Measurements from ENCODE around the gene CDKN2B-AS1.

CDKN2B-AS1 gene

GRCh38 chr9:22165144-22165543, 170.6 kb downstream of the CDKN2B-AS1 start:
- TF ChIP-seq CTCF (IDR thresholded peaks at IDR 0.05; ENCODE audit: insufficient read depth, low read length, poor library complexity, severe bottlenecking) (no peak), EZH2phosphoT487 (conservative IDR thresholded peaks at IDR 0.05; ENCODE audit: low read length) (no peak)
- H3K4me2 ChIP-seq (ENCODE audit: low read depth, low read length, poor library complexity, severe bottlenecking), result no peak overlapping the region
- no peaks in the 10 kb centered on the region for H3K9me3 ChIP-seq (ENCODE audit: insufficient read depth, low read length)
- no peaks in the 10 kb centered on the region for H3K27me3 ChIP-seq (ENCODE audit: low read length)
- H3K9me2 ChIP-seq (replicated peaks; ENCODE audit: insufficient read depth, low read length), result no peaks in the 10 kb centered on the region
- no peak overlapping the region for H3K9ac ChIP-seq (ENCODE audit: low read length)
- H4K20me1 ChIP-seq (ENCODE audit: low read depth, low read length), result no peaks in the 10 kb centered on the region
- no peaks in the 10 kb centered on the region for H3F3A ChIP-seq (ENCODE audit: insufficient read depth)
- no peak overlapping the region for H2AFZ ChIP-seq (ENCODE audit: low read depth, low read length, severe bottlenecking)
- H3K27ac ChIP-seq (ENCODE audit: low read depth, low read length), result no peak overlapping the region
- H3K36me3 ChIP-seq (ENCODE audit: low read length), result no peaks in the 10 kb centered on the region
- no peak overlapping the region for H3K4me3 ChIP-seq (ENCODE audit: insufficient read depth, low read length, poor library complexity, severe bottlenecking)
- H3K79me2 ChIP-seq (ENCODE audit: insufficient read depth, low read length), result no peaks in the 10 kb centered on the region

GRCh38 chr9:22169243-22169642, 174.7 kb downstream of the CDKN2B-AS1 start:
- Histone ChIP-seq H3K9me3 (ENCODE audit: insufficient read depth, low read length) (no peaks in the 10 kb centered on the region), H3F3A (ENCODE audit: insufficient read depth) (no peaks in the 10 kb centered on the region), H3K4me2 (ENCODE audit: low read depth, low read length, poor library complexity, severe bottlenecking) (peak overlapping the region; percentile 4), H3K36me3 (ENCODE audit: low read length) (no peaks in the 10 kb centered on the region), H3K9ac (ENCODE audit: low read length) (no peak overlapping the region), H3K79me2 (ENCODE audit: insufficient read depth, low read length) (no peaks in the 10 kb centered on the region), H3K4me3 (ENCODE audit: insufficient read depth, low read length, poor library complexity, severe bottlenecking) (no peak overlapping the region), H2AFZ (ENCODE audit: low read depth, low read length, severe bottlenecking) (no peak overlapping the region), H3K27me3 (ENCODE audit: low read length) (no peaks in the 10 kb centered on the region), H3K9me2 (replicated peaks; ENCODE audit: insufficient read depth, low read length) (no peaks in the 10 kb centered on the region), H3K27ac (ENCODE audit: low read depth, low read length) (no peak overlapping the region), H4K20me1 (ENCODE audit: low read depth, low read length) (no peaks in the 10 kb centered on the region)
- TF ChIP-seq EZH2phosphoT487 (conservative IDR thresholded peaks at IDR 0.05; ENCODE audit: low read length) (no peak), CTCF (IDR thresholded peaks at IDR 0.05; ENCODE audit: insufficient read depth, low read length, poor library complexity, severe bottlenecking) (no peak)

- TF ChIP-seq EZH2phosphoT487 (conservative IDR thresholded peaks at IDR 0.05; ENCODE audit: low read length) (no peak), CTCF (IDR thresholded peaks at IDR 0.05; ENCODE audit: insufficient read depth, low read length, poor library complexity, severe bottlenecking) (no peak)
- Histone ChIP-seq H3K9me3 (ENCODE audit: insufficient read depth, low read length) (no peaks in the 10 kb centered on the region), H3K79me2 (ENCODE audit: insufficient read depth, low read length) (no peaks in the 10 kb centered on the region), H3F3A (ENCODE audit: insufficient read depth) (no peaks in the 10 kb centered on the region), H3K4me2 (ENCODE audit: low read depth, low read length, poor library complexity, severe bottlenecking) (peak overlapping the region; percentile 4), H4K20me1 (ENCODE audit: low read depth, low read length) (no peaks in the 10 kb centered on the region), H3K9me2 (replicated peaks; ENCODE audit: insufficient read depth, low read length) (no peaks in the 10 kb centered on the region), H3K27me3 (ENCODE audit: low read length) (no peaks in the 10 kb centered on the region), H2AFZ (ENCODE audit: low read depth, low read length, severe bottlenecking) (no peak overlapping the region), H3K27ac (ENCODE audit: low read depth, low read length) (no peak overlapping the region), H3K4me3 (ENCODE audit: insufficient read depth, low read length, poor library complexity, severe bottlenecking) (no peak overlapping the region), H3K36me3 (ENCODE audit: low read length) (no peaks in the 10 kb centered on the region), H3K9ac (ENCODE audit: low read length) (no peak overlapping the region)
Measured at GRCh38 chr9:22169727-22170503, 175.3 kb downstream of the CDKN2B-AS1 start.

Measured in SU-DHL-6 (cell line).